HG03139 (cell line): ENCODE data around the gene CELF5.
"Not testable (repeated sequence)": the region's sequence is repeated elsewhere in the genome, so short reads cannot be mapped to it uniquely, and the experiment has no call there.

Source experiments
- ATAC-seq: cut with Tn5 transposase; IDR thresholded peaks from one replicate; pipeline ENCODE4 v1.9.1; 2021; ENCODE audit not compliant: unreplicated experiment

Gene CELF5

DNA sequence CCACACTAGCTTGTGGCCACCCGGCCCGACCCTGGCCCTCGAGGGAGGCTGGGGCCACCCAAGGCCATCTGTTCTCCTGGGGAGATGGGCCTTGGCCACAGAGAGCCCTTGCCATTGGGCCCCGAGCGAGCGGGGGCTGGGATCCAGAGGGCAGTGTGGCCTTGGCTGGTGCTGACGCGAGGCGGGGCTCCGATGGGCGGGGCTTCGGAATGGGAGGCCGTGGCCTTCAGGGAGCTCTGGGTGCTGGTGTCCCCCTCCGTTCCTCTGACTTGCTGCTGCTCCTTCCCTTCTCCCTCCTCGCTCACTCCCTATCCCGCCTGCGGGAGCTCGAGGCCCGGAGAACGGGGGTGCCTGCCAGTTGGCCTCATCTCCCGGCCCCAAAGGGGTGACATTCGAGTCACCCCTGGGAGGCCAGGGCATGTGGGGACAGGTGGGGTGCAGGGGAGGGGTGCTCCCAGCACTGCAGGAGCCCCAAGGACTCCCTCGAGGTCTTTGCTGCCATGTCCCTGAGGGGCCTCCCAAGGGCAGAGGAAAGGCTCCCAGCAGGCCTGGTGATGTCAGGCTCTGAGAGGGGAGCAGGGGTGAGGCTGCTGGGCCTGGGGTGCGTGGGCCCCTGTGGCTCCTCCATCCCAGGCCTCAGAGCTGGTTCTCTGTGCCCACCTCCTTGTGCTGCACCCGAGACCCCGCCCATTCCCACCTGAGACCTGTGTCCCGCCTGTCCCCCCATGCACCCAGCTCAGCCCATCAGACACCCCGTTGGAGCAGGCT lies 34.6 kb upstream of the CELF5 start:
- no peak for ATAC-seq

- ATAC-seq = no peak
Measured at GRCh38 chr19:3190470-3190770, 34.0 kb upstream of the CELF5 start.

DNA sequence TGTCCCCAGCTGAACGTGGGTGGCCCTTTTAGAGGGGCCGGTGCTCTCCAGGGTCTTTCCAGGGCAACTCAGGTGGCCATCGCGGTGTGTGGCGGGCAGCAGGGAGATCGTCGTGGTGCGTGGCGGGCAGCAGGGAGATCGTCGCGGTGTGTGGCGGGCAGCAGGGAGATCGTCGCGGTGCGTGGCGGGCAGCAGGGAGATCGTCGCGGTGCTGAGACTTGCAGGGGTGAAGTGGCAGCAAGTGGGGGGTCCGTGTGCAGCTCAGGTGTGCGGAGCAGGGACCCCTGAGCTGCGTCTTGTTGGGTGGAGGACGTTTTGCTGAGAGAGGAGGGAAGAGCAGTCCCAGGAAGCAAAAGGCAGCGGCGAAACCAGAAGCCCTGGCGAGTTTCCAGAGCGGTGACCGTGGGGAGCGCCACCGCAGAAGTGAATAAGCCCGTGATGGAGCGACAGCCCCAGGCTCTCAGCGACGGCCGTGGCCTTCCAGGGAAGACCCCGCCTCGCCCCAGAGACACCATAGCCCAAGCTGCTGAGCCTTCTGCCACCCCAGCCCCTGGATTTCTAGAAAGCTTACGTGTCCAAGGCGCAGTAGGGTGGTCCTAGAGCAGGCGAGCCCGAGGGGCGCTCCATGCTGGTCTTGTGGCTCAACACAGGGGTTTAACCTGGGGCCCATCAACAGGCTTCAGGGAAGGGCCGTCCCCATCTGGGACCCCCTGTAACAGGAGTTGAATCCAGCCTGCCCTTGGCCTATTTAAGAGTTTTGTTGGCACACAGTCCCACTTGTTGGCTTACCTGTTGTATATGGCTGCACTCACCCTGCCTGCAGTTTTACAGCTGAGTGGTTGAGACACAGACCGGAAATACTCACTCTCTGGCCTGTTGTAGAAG lies 33.3 kb upstream of the CELF5 start:
- no peak for ATAC-seq

DNA sequence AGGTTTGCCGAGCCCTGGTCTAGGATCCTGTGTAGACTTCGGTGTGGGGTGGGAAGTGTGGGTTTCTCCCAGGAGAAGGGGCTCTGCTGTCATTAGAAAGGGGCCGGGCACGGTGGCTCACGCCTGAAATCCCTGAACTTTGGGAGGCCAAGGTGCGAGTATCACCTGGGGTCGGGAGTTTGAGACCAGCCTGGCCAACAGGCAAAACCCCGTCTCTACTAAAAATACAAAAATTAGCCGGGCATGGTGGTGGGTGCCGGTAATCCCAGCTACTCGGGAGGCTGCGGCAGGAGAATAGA lies 32.7 kb upstream of the CELF5 start:
- not testable (repeated sequence) for ATAC-seq

DNA sequence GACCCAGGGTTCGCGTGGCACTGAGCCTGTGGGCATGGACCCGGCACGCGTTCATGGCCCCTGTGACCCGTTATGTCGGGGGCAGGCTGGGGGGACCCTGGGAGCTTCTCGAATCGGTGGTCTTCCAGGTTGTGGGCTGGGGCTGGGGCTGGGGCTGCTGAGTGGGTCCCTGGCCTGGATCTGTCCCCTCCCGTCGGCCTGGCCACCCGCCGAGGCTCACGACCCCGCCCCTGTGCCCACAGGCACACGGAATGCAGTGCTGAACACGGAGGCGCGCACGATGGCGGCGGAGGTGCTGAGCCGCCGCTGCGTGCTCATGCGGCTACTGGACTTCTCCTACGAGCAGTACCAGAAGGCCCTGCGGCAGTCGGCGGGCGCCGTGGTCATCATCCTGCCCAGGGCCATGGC lies 32.2 kb upstream of the CELF5 start:
- no peak for ATAC-seq

DNA sequence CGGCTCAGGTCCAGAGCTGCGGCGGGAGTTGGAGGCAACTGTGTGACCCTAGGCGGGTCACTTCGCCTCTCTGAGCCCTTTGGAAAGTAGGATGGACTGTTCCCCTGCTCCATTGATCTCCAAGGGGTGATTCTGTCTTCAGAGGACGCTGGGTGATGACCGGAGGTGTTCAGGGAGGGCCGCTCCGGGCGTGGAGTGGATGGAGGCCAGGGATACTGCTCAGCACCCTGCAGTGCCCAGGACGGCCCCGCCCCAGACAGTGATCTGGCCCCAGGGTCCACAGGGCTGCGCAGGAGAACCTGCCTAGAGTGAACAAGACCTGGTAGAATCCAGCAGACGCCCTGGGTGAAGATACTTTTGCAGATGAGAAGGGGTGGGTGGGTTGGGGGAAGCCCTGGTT lies 31.8 kb upstream of the CELF5 start:
- ATAC-seq = no peak

GRCh38 chr19:3193256-3194105 lies 31.0 kb upstream of the CELF5 start:
- no peak for ATAC-seq

DNA sequence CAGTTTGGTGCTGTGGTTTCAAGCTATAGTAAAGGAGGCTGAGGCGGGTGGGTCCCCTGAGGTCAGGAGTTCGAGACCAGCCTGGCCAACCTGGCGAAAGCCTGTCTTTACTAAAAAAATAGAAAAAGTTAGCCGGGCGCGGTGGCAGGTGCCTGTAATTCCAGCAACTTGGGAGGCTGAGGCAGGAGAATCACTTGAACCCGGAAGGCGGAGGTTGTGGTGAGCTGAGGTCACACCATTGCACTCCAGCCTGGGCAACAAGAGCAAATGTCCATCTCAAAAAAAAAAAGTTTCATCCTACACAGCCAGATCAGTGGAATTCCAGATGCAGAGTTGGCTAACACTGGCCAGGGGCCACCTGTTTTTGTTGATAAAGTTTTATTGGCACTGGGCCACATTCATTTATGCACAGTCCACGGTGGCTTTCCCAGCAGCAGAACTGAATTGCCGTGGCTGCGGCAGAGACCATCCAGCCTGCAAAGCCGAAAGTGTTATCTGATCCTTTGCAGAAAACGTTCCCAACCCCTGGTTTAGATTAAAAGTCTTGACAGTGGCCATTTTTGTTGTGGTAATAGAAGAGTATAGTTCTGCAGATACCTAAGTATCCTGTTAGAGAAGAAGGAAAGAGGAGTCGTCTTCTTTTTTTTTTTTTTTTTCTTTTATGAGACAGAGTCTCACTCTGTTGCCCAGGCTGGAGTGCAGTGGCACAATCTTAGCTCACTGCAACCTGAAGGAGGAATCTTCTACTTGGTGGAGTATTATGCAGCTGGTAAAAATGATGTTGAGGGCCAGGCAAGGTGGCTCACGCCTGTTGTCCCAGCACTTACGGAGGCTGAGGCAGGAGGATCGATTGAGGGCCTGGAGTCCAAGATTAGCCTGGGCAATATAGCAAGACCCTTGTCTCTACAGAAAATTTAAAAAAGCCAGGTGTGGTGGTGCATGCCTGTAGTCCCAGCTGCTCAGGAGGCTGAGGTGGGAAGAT lies 30.1 kb upstream of the CELF5 start:
- ATAC-seq = no peak

DNA sequence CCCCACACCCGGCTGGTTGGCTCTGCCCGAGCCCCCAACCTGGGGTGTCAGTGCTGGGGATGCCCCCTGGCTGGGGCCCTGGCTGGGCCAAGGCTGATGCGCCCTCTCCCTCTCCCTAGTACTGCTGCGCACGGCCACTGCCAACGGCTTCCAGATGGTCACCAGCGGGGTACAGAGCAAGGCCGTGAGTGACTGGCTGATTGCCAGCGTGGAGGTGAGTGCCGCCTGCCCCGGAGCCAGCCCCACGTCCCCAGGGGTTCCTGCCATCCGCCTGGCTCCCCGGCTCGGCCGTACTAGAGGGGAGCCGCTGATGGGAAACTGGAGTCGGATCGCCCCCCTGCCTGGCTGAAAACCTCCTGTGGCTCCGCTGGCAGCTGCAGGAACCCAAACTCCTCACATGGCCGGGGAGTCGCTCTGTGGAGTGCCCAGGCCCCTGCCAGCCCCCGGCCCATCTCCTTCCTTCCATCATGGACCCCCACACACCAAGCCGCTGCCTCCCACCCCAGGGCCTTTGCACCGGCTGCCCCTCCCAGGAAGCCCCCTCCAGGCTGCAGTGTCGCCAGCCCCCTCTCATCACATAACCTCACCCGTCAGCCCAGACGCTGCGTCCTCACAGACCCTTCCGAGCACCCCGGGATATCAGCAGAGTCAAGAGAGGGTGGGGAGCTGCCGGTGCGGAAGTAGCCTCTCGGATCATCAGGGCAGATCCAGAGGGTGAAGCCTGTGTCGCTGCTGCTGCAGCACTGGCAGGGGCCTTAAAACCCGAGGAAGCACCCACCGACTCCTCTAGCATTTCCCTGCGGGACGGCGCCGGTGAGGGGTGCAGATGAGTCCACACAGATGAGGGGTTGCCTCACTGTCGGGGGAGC lies 28.2 kb upstream of the CELF5 start:
- no peak for ATAC-seq

DNA sequence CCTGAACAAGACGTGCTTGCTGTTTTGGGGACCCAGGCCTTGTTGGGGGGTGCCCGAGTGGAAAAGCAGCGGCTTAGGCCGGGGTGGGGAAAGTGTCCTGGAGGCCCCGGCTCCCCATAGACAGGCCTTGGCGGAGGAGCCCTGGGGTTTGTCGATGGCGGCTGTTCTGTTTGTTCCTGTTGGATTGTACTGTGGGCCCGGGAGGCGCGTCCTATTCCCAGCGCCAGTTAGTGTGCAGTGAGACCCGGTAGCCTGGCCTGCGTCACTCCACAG lies 27.6 kb upstream of the CELF5 start:
- ATAC-seq = no peak

GRCh38 chr19:3198901-3199700 lies 25.4 kb upstream of the CELF5 start:
- no peak for ATAC-seq

GRCh38 chr19:3201072-3201700 lies 23.3 kb upstream of the CELF5 start:
- no peak for ATAC-seq

DNA sequence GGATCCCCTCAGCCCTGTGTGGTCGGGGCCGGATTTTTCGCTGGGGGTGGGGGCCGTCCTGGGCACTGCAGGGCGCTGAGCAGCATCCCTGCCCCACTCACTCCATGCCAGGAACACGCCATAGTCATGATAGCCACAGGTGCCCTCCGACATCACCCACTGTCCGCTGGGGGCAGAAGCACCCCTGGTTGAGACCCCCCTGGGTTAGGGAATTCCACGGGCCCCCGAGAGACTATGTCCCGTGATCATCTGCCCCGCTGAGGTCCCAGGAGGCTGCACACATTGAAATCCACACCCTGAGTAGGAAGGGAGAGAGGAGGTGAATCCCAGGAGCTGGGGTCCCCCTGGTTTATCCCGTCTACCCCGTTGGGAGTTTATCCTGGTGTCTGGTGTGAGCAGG lies 22.6 kb upstream of the CELF5 start:
- ATAC-seq = no peak

DNA sequence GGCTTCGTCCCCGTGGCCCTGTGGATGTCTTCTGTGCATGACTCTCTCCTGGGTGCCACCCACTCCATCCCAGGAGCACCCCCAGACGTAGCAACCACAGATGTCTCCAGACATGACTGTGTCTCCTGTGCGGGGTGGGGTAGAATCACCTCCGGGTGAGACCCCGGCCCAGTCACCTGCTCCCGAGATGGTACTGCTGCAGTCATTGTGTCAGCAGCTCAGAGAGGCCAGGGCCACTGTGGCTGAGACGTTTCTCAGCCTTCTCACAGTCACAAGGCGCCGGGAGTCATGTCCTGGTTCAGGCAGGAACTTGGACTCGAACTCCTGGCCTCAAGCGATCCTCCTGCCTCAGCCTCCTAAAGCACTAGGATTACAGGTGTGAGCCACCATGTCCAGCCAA lies 22.1 kb upstream of the CELF5 start:
- ATAC-seq = no peak

DNA sequence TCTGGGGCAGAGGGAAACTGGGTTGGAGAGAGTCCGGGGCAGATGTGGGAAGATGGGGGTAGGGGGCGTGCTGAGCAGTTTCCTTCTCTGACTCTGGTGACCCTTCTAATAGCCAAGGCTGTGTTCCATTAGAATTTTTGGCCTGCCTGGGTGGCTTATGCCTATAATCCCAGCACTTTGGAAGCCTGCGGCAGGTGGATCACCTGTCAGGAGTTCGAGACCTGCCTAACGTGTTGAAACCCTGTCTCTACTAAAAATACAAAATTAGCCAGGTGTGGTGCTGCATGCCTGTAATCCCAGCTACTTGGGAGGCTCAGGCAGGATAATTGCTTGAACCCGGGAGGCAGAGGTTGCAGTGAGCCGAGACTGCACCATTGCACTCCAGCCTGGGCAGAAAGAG lies 21.6 kb upstream of the CELF5 start:
- not testable (repeated sequence) for ATAC-seq

DNA sequence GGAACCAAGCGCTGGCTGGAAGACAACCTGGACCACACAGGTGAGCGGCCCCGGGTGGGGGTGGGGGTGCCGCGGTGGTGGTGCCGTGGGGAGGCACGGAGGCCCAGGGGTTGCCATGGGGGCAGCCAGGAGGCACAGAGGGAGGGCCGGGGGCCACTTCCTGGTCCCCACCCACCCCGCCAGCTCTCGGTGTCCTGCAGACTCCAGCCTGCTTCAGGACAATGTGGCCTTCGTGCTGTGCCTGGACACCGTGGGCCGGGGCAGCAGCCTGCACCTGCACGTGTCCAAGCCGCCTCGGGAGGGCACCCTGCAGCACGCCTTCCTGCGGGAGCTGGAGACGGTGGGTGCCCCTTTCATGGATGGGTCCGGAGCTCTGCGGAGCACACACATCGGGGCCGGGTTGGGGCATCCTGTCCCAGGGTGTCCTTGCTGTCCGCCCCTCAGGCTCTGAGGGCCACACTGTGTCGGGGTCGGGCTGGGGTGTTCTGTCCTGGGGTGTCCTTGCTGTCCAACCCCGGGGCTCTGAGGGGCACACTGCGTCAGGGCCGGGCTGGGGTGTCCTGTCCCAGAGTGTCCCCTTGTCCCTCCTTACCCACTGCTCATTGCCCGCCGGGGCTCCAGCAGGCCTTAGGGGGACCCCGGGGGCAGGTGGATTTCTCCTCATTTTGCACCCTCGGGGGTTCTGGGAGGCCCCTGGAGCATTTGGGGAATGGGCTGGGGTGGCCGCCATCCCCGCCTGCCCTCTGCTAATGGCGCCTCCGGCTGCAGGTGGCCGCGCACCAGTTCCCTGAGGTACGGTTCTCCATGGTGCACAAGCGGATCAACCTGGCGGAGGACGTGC lies 20.4 kb upstream of the CELF5 start:
- ATAC-seq = no peak

DNA sequence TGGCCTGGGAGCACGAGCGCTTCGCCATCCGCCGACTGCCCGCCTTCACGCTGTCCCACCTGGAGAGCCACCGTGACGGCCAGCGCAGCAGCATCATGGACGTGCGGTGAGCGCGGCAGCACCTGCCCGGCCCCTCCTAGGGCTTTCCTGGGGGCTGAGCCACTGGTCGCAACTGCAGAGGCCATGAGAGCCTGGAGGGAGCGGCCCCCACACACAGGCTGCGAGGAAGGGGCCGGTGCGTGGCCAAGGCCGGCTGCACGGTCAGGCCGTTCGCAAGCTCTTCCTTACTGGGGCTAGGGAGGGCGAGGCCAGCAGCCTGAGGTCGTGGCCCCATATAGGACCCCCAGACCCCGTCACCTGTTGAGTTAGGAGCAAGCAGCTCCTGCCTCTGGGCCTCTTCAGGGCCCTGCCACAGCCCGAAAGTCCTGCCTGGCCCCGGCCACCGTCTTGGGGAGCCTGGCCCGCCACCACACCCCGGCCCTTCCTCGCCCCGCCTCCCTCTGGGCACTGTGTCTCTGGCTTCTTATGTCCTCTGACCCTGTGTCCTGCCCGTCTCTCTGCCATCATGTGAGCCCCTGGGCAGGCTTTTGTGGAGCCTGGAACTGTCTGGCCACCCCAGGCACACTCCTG lies 19.7 kb upstream of the CELF5 start:
- ATAC-seq = no peak
